Gastroesophageal sphincter (tissue), 4 donors: ENCODE data around the gene LRRC46. TPM values are rescaled to one million over a fixed set of nuclear protein-coding genes. Genes with fewer than 3 reads are reported as not detected.

Experiments
- ATAC-seq: fragments of 150-250 bp; one replicate; pipeline ENCODE4 v1.9.1; 2016; ENCODE audit warnings: mild to moderate bottlenecking, moderate library complexity
- H3K27ac ChIP-seq, 4 donors: fragments of 200-600 bp; sonication (generic) in 3 of 4; 1 replicate in 3 of 4; 2 replicates in 1 of 4; pipeline ENCODE4 v1.5.1; 2016 to 2019
- H3K27me3 ChIP-seq: fragments of 200-600 bp; sonication (generic); one replicate; pipeline ENCODE4 v1.5.1; 2019
- H3K36me3 ChIP-seq, 2 donors: fragments of 200-600 bp; sonication (generic); one replicate each; pipeline ENCODE4 v1.5.1; 2019; ENCODE audit warnings: control low read depth in 1 of 2
- H3K4me1 ChIP-seq, 3 donors: fragments of 200-600 bp; sonication (generic); 1 replicate in 2 of 3; 2 replicates in 1 of 3; pipeline ENCODE4 v1.5.1; 2016 to 2019; ENCODE audit warnings: control low read depth in 2 of 3
- H3K4me3 ChIP-seq, 2 donors: fragments of 200-600 bp; sonication (generic); one replicate each; pipeline ENCODE4 v1.5.1; 2019; ENCODE audit warnings: mild to moderate bottlenecking in 1 of 2, moderate library complexity in 1 of 2
- H3K9me3 ChIP-seq, 3 donors: fragments of 200-600 bp; sonication (generic); one replicate each; pipeline ENCODE4 v1.5.1; 2017 to 2019; ENCODE audit warnings: control low read depth in 2 of 3
- CTCF ChIP-seq, 4 experiments: fragments of 200-600 bp in 2 of 4; fragments of 450-650 bp in 2 of 4; sonication (generic) in 1 of 4; IDR thresholded peaks; one replicate each; pipeline ENCODE4 v1.5.1; 2017 to 2019; ENCODE audit warnings: antibody characterized with exemption in 4 of 4, mild to moderate bottlenecking in 2 of 4, moderate library complexity in 2 of 4
- EP300 ChIP-seq: sonication (generic); formaldehyde crosslinking; IDR thresholded peaks from one replicate; pipeline ENCODE4 v1.6.1; 2017; ENCODE audit warnings: antibody characterized with exemption, mild to moderate bottlenecking
- POLR2A ChIP-seq, 2 donors: fragments of 450-650 bp; IDR thresholded peaks; one replicate each; pipeline ENCODE4 v1.6.1; 2017; ENCODE audit warnings: antibody characterized with exemption in 2 of 2, mild to moderate bottlenecking in 2 of 2, moderate library complexity in 1 of 2
- POLR2AphosphoS5 ChIP-seq: sonication (generic); formaldehyde crosslinking; IDR thresholded peaks from one replicate; pipeline ENCODE4 v1.6.1; 2017; ENCODE audit warnings: antibody characterized with exemption
- WGBS, 2 donors: methylation state at CpG; one replicate each; pipeline ENCODE4 v1.1.5; 2018; ENCODE audit warnings: low coverage in 1 of 2; 5-methylcytosine and 5-hydroxymethylcytosine counted together
- total RNA-seq, 4 donors: library from RNA; depleted of rRNA; stranded (reverse); fragments of >200 nt; gene quantifications; one replicate each; pipeline ENCODE4 v1.1.0, GENCODE V29; 2016

LRRC46 gene
- total RNA-seq, 4 donors from 2014 or later: 0.46 to 1.3 TPM; not detected in 2

GRCh38 chr17:47806026-47806912, 25.2 kb upstream of the LRRC46 start:
- no peak for ATAC-seq
- no peaks in the 10 kb centered on the region for H3K9me3 ChIP-seq
- H3K27me3 ChIP-seq: peaks cover 14% of the 10 kb centered on the region
- no peak for TF ChIP-seq CTCF (IDR thresholded peaks at IDR 0.05)
- no peak for TF ChIP-seq POLR2A (IDR thresholded peaks at IDR 0.05)
- no peak for TF ChIP-seq POLR2AphosphoS5
- no peak for TF ChIP-seq EP300
- H3K4me1 ChIP-seq: peaks cover 0 to 7% (median 0%) of the 10 kb centered on the region in 3 donors
- H3K4me3 ChIP-seq: no peak overlapping the region
- 67 to 81% methylated on average over 1 to 4 of the region's 16 CpGs for WGBS, 2 donors
- H3K36me3 ChIP-seq: peaks cover 0 to 43% of the 10 kb centered on the region in 2 donors
- H3K27ac ChIP-seq: no peak overlapping the region

DNA sequence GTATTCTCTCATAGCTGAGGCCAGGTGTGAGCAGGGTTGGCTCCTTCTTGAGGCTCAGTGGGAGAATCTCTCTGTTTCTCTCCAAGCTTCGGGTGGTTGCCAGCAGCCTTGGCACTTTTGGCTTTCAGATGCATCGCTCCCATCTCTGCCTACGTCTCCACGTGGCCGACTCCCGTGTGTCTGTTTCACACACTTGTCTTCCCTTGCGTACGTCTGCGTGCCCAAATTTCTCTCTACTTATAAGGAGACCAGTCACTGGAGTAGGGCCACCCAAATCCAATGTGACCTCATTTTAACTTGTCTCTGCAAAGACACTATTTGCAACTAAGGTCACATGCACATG, 24.6 kb upstream of the LRRC46 start:
- Histone ChIP-seq H3K27me3 (peaks cover 14% of the 10 kb centered on the region), H3K27ac (no peak overlapping the region), H3K36me3 (peaks cover 0 to 48% of the 10 kb centered on the region in 2 donors), H3K4me3 (no peak overlapping the region), H3K4me1 (peaks cover 0 to 7% (median 0%) of the 10 kb centered on the region in 3 donors), H3K9me3 (no peaks in the 10 kb centered on the region)
- TF ChIP-seq CTCF (IDR thresholded peaks at IDR 0.05) (no peak), EP300 (no peak), POLR2AphosphoS5 (no peak), POLR2A (IDR thresholded peaks at IDR 0.05) (no peak)
- 82 to 84% methylated on average over 9 of the region's 9 CpGs for WGBS, 2 donors
- ATAC-seq: no peak

GRCh38 chr17:47807421-47807820, 24.0 kb upstream of the LRRC46 start:
- no peaks in the 10 kb centered on the region for H3K9me3 ChIP-seq
- no peak overlapping the region for H3K27ac ChIP-seq
- peaks cover 0 to 7% (median 0%) of the 10 kb centered on the region in 3 donors for H3K4me1 ChIP-seq
- H3K36me3 ChIP-seq: peaks cover 0 to 53% of the 10 kb centered on the region in 2 donors
- H3K4me3 ChIP-seq: no peak overlapping the region
- no peak for TF ChIP-seq CTCF (IDR thresholded peaks at IDR 0.05)
- WGBS, 2 donors: 100% methylated on average over 3 of the region's 11 CpGs; no CpG with 5 or more reads in 1 of the 2 donors
- ATAC-seq: no peak
- peaks cover 14% of the 10 kb centered on the region for H3K27me3 ChIP-seq

GRCh38 chr17:47808036-47808829, 23.2 kb upstream of the LRRC46 start:
- H3K4me1 ChIP-seq: peaks cover 0 to 7% (median 0%) of the 10 kb centered on the region in 3 donors
- ATAC-seq: no peak
- no peak overlapping the region for H3K4me3 ChIP-seq
- H3K36me3 ChIP-seq: peaks cover 0 to 61% of the 10 kb centered on the region in 2 donors
- H3K27ac ChIP-seq: no peak overlapping the region
- no peaks in the 10 kb centered on the region for H3K9me3 ChIP-seq
- WGBS, 2 donors: 83% methylated on average over 3 of the region's 20 CpGs; no CpG with 5 or more reads in 1 of the 2 donors
- TF ChIP-seq EP300 (no peak), POLR2A (IDR thresholded peaks at IDR 0.05) (no peak), CTCF (IDR thresholded peaks at IDR 0.05) (no peak), POLR2AphosphoS5 (no peak)
- peaks cover 12% of the 10 kb centered on the region for H3K27me3 ChIP-seq
